ENCODE measurements around the gene RAB39A. TPM values are rescaled to one million over a fixed set of nuclear protein-coding genes. Genes with fewer than 3 reads are reported as not detected.

RAB39A gene
- total RNA-seq, 1 donor from 2014 or later: not detected

- DNase-seq (ENCODE audit: low read depth): no peak
Measured at GRCh38 chr11:107961480-107961879, 33.2 kb downstream of the RAB39A start.

DNA sequence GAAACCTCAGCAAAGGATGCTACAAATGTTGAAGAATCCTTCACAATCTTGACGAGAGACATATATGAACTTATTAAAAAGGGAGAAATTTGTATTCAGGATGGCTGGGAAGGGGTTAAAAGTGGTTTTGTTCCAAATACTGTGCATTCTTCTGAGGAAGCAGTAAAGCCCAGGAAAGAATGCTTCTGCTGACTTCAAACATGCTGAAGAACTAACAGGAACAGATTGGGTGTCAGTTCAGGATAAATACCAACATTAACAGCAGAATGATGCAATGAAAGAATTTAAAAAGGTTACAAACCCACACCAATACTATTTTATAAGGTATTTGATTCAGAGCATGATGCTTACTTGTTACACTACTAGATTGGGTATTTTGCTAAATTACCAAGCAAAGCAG lies 33.9 kb downstream of the RAB39A start:
- no peak for DNase-seq (ENCODE audit: low read depth)

- DNase-seq (ENCODE audit: low read depth): no peak
Measured at GRCh38 chr11:107963091-107963490, 34.8 kb downstream of the RAB39A start.

DNA sequence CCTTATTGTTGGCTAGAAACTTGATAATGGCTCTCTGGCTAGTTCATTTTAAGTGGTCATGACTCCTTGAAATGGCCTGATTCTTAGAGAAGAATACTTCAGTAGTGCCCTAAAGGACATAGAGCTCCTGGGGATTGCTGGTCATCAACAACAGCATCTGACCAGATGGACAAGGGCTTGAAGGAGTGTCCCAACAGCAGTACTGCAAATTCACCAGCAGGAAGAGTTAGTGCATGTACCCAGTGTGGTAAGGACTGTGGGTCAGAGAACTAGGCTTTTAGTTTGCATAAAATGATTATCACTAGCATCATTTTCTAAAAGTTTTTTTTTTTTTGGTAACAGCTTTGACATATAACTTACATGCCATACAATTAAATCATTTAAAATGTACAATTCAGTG lies 41.0 kb downstream of the RAB39A start:
- DNase-seq (ENCODE audit: low read depth): no peak

GRCh38 chr11:107970049-107970448 lies 41.8 kb downstream of the RAB39A start:
- no peak for DNase-seq (ENCODE audit: low read depth)

- DNase-seq (ENCODE audit: low read depth): peak; percentile 15
Measured at GRCh38 chr11:107973641-107974040, 45.4 kb downstream of the RAB39A start.

- no peak for DNase-seq (ENCODE audit: low read depth)
Measured at GRCh38 chr11:107988397-107989158, 60.3 kb downstream of the RAB39A start.

- no peak for DNase-seq (ENCODE audit: low read depth)
Measured at GRCh38 chr11:107991868-107992414, 63.7 kb downstream of the RAB39A start.

GRCh38 chr11:107996006-107996776 lies 67.9 kb downstream of the RAB39A start:
- DNase-seq (ENCODE audit: low read depth): no peak

- no peak for DNase-seq (ENCODE audit: low read depth)
Measured at GRCh38 chr11:107998761-107999160, 70.5 kb downstream of the RAB39A start.

DNA sequence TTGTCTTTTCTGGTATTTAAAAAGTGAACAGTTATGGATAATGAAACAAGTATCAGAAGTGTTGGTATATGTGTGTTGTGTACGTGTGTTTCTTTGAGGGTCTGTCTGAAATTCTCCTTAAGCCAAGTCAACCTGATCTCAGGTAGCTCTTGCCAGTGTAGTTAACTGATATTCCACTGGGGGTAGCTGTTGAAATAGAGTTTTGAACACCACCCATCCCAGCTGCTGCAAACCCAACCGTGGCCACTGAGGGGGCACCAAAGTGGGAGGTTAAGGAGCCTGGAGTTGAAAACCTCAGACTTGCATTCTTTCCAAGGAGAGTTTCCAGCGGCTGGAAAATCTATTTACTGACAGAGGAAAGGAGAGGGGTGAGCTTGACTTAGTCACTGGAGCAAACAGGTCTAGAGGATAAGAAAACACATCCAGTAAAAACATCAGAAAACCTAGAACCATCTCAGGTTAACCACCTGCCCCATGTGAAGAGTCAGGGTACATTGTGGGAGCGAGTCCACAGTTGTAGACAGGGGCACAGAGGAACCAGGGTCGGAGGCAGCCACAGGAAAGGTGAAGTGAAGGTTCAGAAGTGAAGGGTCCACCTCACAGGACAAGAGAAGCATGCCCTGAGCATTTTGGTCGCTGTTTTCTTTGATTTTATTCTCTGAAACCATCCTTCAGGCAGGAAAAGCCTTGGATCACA lies 71.7 kb downstream of the RAB39A start:
- DNase-seq (ENCODE audit: low read depth): peak; percentile 58

DNA sequence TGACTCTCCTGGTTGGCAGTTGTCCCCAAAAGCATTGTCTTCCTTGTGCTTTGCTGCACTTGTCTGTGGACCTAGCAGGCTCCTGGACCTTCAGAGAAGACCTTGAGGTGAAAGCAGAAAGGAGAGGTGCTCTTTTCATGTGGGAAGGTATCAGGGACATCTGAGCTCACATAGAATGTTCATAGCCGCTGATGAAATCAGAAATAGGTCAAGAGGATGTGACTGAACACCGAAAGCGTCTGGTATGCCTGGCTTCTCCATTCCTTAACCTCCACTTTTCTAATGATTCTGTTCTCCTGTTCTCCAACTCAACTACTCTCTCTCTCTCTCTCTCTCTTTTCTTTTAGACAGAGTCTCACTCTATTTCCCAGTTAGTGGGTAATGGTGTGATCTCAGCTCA lies 74.2 kb downstream of the RAB39A start:
- no peak for DNase-seq (ENCODE audit: low read depth)

DNA sequence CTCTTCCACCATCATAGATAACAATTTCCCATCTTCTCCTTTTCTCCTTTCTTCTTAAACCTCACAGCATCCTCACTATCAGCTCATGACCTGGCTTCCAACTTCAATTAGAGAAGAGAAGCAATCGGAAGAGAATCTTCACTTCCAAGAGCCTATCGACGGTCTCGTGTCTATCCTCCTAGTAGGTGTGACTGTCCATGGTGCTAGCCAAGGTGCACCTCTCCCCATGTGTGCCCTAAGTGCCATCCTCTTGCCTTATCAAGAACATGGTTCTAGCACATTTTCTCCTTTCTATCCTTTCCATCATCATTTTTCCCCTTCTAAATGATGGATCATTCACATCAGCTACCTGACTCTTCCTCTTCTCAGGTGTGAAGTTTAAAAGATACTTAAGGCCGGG lies 75.4 kb downstream of the RAB39A start:
- no peak for DNase-seq (ENCODE audit: low read depth)

DNA sequence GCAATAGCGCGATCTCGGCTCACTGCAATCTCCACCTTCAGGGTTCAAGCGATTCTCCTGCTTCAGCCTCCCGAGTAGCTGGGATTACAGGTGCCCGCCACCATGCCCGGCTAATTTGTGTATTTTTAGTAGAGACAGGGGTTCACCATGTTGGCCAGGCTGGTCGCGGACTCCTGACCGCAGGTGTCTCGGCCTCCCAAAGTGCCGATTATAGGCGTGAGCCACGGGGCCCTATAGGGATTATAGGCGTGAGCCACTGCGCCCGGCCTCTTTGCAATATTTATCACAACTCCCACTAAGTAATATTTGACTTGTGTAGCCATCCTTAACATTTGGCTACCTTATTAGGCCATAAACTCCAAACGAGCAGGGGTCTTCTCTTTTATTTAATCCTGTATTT lies 79.6 kb downstream of the RAB39A start:
- DNase-seq (ENCODE audit: low read depth): no peak

- DNase-seq (ENCODE audit: low read depth): peak; percentile 94
Measured at GRCh38 chr11:108008656-108009496, 80.6 kb downstream of the RAB39A start, which contains the start of gene CUL5. CUL5 (plus strand) TSS chr11:108008898; CDS start chr11:108009349, 451 bp downstream.

GRCh38 chr11:108009497-108010370 lies 81.5 kb downstream of the RAB39A start:
- DNase-seq (ENCODE audit: low read depth): peak; percentile 14

GRCh38 chr11:108012139-108012725 lies 84.0 kb downstream of the RAB39A start:
- DNase-seq (ENCODE audit: low read depth): no peak
